Epithelial cell of proximal tubule (primary cell): ENCODE results near the gene BOC. TPM values are rescaled to one million over a fixed set of nuclear protein-coding genes. Genes with fewer than 3 reads are reported as not detected.

Experiments
- DNase-seq: peaks from one replicate; pipeline ENCODE4 v3.0.0-alpha.2; 2011; ENCODE audit warnings: low read depth
- H3K4me3 ChIP-seq: 2 replicates; pipeline ENCODE4 v1.5.1; 2011; ENCODE audit warnings: low read depth, mild to moderate bottlenecking, low read length
- CTCF ChIP-seq: conservative IDR thresholded peaks from 2 replicates; pipeline ENCODE4 v1.5.1; 2012; ENCODE audit warnings: low read depth, mild to moderate bottlenecking, low read length
- total RNA-seq: library from RNA; depleted of rRNA; stranded (reverse); fragments of >200 nt; gene quantifications from 2 replicates; pipeline ENCODE4 v1.2.3, GENCODE V29; 2015

Gene BOC
- total RNA-seq, 1 donor from 2014 or later = 3.5 TPM

- DNase-seq = no peak
- TF ChIP-seq CTCF = no peak
- H3K4me3 ChIP-seq = no peak overlapping the region
Observed at GRCh38 chr3:113331187-113331586, 119.8 kb downstream of the BOC start.

Other genes with a start within 250 kb of the BOC start
- not detected in 2 replicates for gene CD200R1, start 236.5 kb upstream of the BOC start, total RNA-seq
- 33.8 and 39.1 TPM in 2 replicates for gene GTPBP8, start 220.6 kb upstream of the BOC start, total RNA-seq
- gene CFAP44, start 229.9 kb downstream of the BOC start, total RNA-seq = 1.5 and 2.1 TPM in 2 replicates